GM12874 (cell line): Measurements from ENCODE around the gene MARK3.

Source experiments
- TF ChIP-seq, protein P1 (sequence below): IDR thresholded peaks from 2 replicates; pipeline ENCODE4 v1.5.1; 2011; ENCODE audit warnings: low read depth, mild to moderate bottlenecking, control low read depth, low read length, moderate library complexity; ENCODE audit not compliant: insufficient read depth

MARK3 gene

DNA sequence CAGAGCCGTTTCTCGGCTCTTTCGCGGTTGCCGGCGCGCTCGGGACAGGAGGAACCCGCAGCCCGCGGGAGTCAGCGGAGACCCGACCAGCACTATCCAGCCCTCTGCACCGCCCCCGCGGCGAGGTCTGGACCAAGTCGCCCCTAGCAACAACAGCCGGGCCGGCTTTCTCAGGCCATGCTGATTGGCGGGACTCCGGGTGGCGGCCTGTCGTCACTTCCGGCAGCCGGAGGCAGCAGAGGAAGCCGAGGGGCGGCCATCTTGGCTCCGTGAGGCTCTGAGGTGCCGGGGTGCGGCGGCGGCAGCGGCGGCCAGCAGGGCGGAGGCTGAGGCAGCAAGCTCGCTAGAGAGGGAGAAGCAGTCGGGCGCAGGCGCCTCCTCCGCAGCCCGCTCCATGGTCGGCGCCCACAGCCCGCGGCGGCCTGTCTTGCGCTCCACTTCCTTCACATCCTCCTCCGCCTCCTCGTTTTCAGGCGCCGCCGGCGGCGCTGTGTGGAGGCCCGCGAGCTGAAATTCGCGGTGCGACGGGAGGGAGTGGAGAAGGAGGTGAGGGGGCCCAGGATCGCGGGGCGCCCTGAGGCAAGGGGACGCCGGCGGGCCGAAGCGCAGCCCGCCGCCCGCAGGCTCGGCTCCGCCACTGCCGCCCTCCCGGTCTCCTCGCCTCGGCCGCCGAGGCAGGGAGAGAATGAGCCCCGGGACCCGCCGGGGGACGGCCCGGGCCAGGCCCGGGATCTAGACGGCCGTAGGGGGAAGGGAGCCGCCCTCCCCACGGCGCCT, at the start of gene MARK3:
MARK3 (plus strand) TSS at position 264 of the 777 bp plus-strand sequence. CDS start 615 bp downstream, outside the sequence.
- TF ChIP-seq, protein P1, sequence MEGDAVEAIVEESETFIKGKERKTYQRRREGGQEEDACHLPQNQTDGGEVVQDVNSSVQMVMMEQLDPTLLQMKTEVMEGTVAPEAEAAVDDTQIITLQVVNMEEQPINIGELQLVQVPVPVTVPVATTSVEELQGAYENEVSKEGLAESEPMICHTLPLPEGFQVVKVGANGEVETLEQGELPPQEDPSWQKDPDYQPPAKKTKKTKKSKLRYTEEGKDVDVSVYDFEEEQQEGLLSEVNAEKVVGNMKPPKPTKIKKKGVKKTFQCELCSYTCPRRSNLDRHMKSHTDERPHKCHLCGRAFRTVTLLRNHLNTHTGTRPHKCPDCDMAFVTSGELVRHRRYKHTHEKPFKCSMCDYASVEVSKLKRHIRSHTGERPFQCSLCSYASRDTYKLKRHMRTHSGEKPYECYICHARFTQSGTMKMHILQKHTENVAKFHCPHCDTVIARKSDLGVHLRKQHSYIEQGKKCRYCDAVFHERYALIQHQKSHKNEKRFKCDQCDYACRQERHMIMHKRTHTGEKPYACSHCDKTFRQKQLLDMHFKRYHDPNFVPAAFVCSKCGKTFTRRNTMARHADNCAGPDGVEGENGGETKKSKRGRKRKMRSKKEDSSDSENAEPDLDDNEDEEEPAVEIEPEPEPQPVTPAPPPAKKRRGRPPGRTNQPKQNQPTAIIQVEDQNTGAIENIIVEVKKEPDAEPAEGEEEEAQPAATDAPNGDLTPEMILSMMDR = 0 out of 2 replicates have a peak, but pooled peaks have one; percentile 4

DNA sequence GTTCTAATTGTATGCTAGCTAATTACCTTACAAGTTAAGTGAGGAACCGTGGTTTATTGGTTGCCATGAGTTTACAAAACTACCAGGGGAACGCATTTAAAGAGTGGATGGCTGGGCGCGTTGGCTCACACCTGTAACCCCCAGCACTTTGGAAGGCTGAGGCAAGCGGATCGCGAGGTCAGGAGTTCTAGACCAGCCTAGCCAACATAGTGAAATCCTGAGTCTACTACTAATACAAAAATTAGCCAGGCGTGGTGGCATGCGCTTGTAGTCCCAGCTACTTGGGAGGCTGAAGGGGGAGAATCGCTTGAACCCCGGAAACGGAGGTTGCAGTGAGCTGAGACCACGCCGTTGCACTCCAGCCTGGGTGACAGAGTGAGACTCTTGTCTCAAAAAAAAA, 49.0 kb upstream of the MARK3 start:
- TF ChIP-seq, protein P1 = no peak

DNA sequence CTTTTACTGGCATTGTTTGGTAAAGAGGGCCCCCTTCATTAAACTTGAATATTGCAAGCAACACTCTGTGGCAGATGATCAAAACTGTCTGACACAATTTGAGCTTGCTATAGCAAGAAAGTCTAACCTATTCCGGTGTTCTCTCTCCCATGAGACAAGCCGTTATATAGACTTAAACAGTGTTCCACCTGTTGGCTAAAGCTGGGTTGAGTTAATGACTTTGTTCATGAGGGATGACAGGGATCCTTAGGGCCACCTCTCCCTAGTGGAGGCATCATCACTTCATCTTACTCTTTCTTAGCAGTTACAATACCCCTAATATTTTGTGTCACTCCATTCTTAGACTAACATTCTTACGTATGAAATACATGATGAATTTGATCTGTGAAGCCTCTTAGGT, 47.4 kb upstream of the MARK3 start:
- TF ChIP-seq, protein P1 = no peak

DNA sequence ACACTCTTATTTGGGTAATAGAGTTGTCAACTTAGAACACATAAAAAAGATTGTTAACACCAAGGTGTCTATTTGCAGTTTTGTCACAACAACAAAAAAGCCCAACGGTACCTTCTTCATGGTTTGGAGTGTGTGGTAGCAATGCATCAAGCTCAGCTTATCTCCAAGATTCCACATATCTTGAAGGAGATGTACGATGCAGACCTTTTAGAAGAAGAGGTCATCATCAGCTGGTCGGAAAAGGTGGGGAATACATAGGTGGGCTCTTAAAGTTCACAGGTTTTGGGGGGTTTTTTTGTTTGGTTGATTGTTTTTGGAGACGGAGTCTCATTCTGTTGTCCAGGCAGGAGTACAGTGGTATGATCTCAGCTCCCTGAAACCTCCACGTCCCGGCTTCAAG, 45.7 kb upstream of the MARK3 start:
- TF ChIP-seq, protein P1 = no peak

DNA sequence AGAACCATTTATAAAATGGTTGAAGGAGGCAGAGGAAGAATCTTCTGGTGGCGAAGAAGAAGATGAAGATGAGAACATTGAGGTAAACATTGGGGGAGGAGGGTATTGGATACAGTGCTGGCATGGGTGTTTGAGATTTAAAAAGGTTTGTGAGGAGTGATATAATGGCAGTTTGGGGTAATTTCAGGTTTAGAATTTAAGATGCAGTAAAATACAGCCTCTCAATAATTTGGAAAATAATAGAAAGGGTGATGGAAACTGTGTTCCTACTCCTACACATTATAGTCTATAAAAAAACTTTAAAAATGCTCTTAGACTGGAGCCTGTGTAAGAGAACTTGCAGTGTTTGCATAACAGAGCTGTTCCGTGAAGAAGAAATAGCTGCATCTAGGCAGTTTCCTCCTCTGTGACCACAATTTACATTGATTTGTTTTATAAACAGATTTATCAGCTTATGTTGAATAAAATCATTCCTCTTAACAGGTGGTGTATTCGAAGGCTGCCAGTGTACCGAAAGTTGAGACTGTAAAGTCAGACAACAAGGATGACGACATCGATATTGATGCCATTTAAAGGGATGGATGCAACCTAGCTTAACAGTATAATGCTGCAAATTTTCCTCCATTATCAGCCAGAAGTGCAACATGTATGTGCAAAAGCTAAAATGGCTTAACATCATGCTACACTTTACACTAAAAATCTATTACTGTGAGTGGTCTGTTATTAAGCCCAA, 44.6 kb upstream of the MARK3 start:
- TF ChIP-seq, protein P1 = no peak

DNA sequence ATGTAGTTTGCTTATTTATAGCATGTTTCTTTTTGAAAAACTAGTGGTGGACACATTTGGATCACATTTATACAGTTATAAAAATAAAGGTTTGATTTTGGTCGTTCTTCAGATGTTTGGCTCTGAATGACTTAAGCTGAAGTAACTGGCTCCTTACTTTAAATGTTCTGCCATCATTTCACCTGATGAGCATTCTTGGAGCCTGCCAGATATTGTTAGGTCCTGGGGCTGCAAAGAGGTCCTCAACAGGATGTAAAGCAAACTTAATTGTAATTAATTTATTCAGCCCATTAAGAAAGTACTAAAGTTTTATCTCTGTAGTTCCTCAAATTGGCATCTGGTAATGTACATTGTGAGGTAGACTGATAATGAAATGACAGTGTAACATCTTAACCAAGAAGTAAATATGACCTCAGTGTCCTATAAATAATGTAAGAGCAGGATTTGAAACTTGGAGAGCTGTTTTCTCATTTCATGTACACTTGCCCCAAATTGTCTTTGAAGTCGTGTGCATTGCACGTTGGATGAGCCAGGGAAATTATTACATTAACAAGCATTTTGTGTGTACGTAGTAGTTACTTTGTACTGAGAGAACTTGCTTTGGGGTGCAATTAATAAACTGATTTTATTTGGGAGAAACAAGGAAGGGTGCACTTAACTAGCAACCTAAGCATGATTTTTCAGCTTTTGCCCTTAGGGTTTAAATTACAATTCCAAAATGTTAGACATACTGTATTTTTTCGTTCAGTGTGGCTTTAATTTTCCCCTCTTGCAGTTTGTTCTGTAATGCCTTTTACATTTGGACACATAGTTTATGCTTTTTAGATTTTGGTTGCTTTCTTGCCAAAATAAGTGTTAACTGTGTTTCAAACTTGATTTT, 43.7 kb upstream of the MARK3 start:
- TF ChIP-seq, protein P1 = no peak
